GM23338 (cell line): ENCODE data around the gene MARCHF5.

Experiments
- CREB1 ChIP-seq: fragments of 250-450 bp; sonication (Bioruptor Pico); IDR thresholded peaks from 2 replicates; pipeline ENCODE4 v1.5.0; 2020; ENCODE audit warnings: low read depth, mild to moderate bottlenecking, moderate library complexity
- CTCF ChIP-seq, 2 experiments: fragments of 200-600 bp in 1 of 2; sonication (generic) in 1 of 2; conservative IDR thresholded peaks; 2 replicates each; pipeline versions ENCODE4 v1.5.1 to v1.6.1; 2016 to 2017; ENCODE audit warnings: antibody characterized with exemption in 2 of 2, low read depth in 2 of 2, mild to moderate bottlenecking in 2 of 2, moderate library complexity in 1 of 2
- EZH2 ChIP-seq: fragments of 200-600 bp; sonication (generic); IDR thresholded peaks from one replicate; pipeline ENCODE4 v1.8.0; 2017; ENCODE audit warnings: antibody characterized with exemption, mild to moderate bottlenecking, low read depth; ENCODE audit not compliant: unreplicated experiment
- EZH2phosphoT487 ChIP-seq: fragments of 200-600 bp; sonication (generic); IDR thresholded peaks from one replicate; pipeline ENCODE4 v1.8.1; 2018; ENCODE audit warnings: antibody characterized with exemption; ENCODE audit not compliant: unreplicated experiment
- JUNB ChIP-seq: IDR thresholded peaks from one replicate; pipeline ENCODE4 v1.6.1; 2016; ENCODE audit warnings: antibody characterized with exemption; ENCODE audit not compliant: unreplicated experiment
- NANOG ChIP-seq: IDR thresholded peaks from 2 replicates; pipeline ENCODE4 v1.6.1; 2016; ENCODE audit warnings: antibody characterized with exemption, borderline replicate concordance
- POLR2AphosphoS5 ChIP-seq: IDR thresholded peaks from 2 replicates; pipeline ENCODE4 v1.6.1; 2016; ENCODE audit warnings: antibody characterized with exemption, low read depth
- STAT1 ChIP-seq: IDR thresholded peaks from one replicate; pipeline ENCODE4 v1.6.1; 2016; ENCODE audit warnings: antibody characterized with exemption; ENCODE audit not compliant: unreplicated experiment
- ZNF114 ChIP-seq: fragments of 250-450 bp; sonication (Bioruptor Pico); IDR thresholded peaks from 2 replicates; pipeline ENCODE4 v1.5.0; 2020; ENCODE audit warnings: mild to moderate bottlenecking, moderate library complexity
- TF ChIP-seq, protein P1 (sequence below): IDR thresholded peaks from one replicate; pipeline ENCODE4 v1.6.1; 2018; ENCODE audit warnings: antibody characterized with exemption; ENCODE audit not compliant: unreplicated experiment

DNA sequence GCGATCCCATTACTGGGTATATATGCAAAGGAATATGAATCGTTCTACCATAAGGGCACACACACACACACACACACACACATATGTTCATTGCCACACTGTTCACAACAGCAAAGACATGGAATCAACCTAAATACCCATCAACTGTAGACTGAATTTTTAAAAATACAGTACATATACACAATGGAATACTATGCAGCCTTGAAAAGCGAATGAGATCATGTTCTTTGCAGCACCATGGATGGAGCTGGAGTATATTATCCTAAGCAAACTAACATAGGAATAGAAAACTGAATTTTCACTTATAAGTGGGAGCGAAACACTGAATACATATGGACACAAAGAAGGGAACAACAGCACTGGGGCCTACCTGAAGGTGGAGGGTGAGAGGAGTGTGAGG is 72.5 kb downstream of the MARCHF5 start:
- TF ChIP-seq CTCF (conservative IDR thresholded peaks at IDR 0.05; ENCODE audit: low read depth in 2 of 2), result no peak
- TF ChIP-seq POLR2AphosphoS5, result no peak
- no peak for TF ChIP-seq EZH2
- TF ChIP-seq EZH2phosphoT487, result no peak
- TF ChIP-seq, protein P1, sequence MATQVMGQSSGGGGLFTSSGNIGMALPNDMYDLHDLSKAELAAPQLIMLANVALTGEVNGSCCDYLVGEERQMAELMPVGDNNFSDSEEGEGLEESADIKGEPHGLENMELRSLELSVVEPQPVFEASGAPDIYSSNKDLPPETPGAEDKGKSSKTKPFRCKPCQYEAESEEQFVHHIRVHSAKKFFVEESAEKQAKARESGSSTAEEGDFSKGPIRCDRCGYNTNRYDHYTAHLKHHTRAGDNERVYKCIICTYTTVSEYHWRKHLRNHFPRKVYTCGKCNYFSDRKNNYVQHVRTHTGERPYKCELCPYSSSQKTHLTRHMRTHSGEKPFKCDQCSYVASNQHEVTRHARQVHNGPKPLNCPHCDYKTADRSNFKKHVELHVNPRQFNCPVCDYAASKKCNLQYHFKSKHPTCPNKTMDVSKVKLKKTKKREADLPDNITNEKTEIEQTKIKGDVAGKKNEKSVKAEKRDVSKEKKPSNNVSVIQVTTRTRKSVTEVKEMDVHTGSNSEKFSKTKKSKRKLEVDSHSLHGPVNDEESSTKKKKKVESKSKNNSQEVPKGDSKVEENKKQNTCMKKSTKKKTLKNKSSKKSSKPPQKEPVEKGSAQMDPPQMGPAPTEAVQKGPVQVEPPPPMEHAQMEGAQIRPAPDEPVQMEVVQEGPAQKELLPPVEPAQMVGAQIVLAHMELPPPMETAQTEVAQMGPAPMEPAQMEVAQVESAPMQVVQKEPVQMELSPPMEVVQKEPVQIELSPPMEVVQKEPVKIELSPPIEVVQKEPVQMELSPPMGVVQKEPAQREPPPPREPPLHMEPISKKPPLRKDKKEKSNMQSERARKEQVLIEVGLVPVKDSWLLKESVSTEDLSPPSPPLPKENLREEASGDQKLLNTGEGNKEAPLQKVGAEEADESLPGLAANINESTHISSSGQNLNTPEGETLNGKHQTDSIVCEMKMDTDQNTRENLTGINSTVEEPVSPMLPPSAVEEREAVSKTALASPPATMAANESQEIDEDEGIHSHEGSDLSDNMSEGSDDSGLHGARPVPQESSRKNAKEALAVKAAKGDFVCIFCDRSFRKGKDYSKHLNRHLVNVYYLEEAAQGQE, result no peak
- TF ChIP-seq CREB1 (CRISPR knock-in tag), result no peak
- TF ChIP-seq JUNB, result no peak
- no peak for TF ChIP-seq STAT1
- TF ChIP-seq ZNF114 (CRISPR knock-in tag), result no peak
- no peak for TF ChIP-seq NANOG
